Adipocyte (in vitro differentiated cells): ENCODE measurements around the gene PROC.
A peak's percentile ranks its signal among the peaks of the same experiment; 100 is the strongest.

Source experiments
- DNase-seq: peaks from one replicate; pipeline ENCODE4 v3.0.0-alpha.2; 2015; ENCODE audit warnings: low read depth
- H3K27me3 ChIP-seq: replicated peaks from 2 replicates; pipeline ENCODE4 v1.7.0; 2013; ENCODE audit warnings: mild to moderate bottlenecking, low read length, moderate library complexity; ENCODE audit not compliant: control insufficient read depth, insufficient read depth
- H3K36me3 ChIP-seq: 2 replicates; pipeline ENCODE4 v1.7.0; 2013; ENCODE audit warnings: low read length, mild to moderate bottlenecking, moderate library complexity; ENCODE audit not compliant: control insufficient read depth, insufficient read depth, severe bottlenecking
- H3K4me1 ChIP-seq: 2 replicates; pipeline ENCODE4 v1.7.0; 2013; ENCODE audit warnings: mild to moderate bottlenecking, low read length, moderate library complexity; ENCODE audit not compliant: control insufficient read depth, insufficient read depth
- H3K4me3 ChIP-seq: 2 replicates; pipeline ENCODE4 v1.7.0; 2013; ENCODE audit warnings: mild to moderate bottlenecking, low read length, moderate library complexity
- H3K9ac ChIP-seq: 2 replicates; pipeline ENCODE4 v1.7.0; 2013; ENCODE audit warnings: mild to moderate bottlenecking, low read length, moderate library complexity
- H3K9me3 ChIP-seq: 2 replicates; pipeline ENCODE4 v1.7.0; 2013; ENCODE audit warnings: mild to moderate bottlenecking, low read length, moderate library complexity; ENCODE audit not compliant: control insufficient read depth

Gene PROC

GRCh38 chr2:127416506-127417001 lies 1.7 kb upstream of the PROC start:
- Histone ChIP-seq H3K9ac (no peak overlapping the region), H3K27me3 (peaks cover 14% of the 10 kb centered on the region), H3K4me3 (no peak overlapping the region), H3K4me1 (peaks cover 42% of the 10 kb centered on the region), H3K36me3 (no peaks in the 10 kb centered on the region), H3K9me3 (no peaks in the 10 kb centered on the region)
- DNase-seq = peak; percentile 9

GRCh38 chr2:127417406-127417805 lies 821 bp upstream of the PROC start:
- no peak overlapping the region for H3K9ac ChIP-seq
- DNase-seq = no peak
- peaks cover 22% of the 10 kb centered on the region for H3K27me3 ChIP-seq
- H3K36me3 ChIP-seq = no peaks in the 10 kb centered on the region
- no peak overlapping the region for H3K4me3 ChIP-seq
- H3K4me1 ChIP-seq = peaks cover 33% of the 10 kb centered on the region
- H3K9me3 ChIP-seq = no peaks in the 10 kb centered on the region

DNA sequence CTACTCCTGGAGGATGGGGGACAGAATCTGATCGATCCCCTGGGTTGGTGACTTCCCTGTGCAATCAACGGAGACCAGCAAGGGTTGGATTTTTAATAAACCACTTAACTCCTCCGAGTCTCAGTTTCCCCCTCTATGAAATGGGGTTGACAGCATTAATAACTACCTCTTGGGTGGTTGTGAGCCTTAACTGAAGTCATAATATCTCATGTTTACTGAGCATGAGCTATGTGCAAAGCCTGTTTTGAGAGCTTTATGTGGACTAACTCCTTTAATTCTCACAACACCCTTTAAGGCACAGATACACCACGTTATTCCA lies 844 bp downstream of the PROC start:
- no peak overlapping the region for H3K4me3 ChIP-seq
- H3K4me1 ChIP-seq = peaks cover 28% of the 10 kb centered on the region
- H3K9me3 ChIP-seq = no peaks in the 10 kb centered on the region
- H3K9ac ChIP-seq = no peak overlapping the region
- DNase-seq = no peak
- H3K27me3 ChIP-seq = peaks cover 23% of the 10 kb centered on the region
- no peaks in the 10 kb centered on the region for H3K36me3 ChIP-seq

DNA sequence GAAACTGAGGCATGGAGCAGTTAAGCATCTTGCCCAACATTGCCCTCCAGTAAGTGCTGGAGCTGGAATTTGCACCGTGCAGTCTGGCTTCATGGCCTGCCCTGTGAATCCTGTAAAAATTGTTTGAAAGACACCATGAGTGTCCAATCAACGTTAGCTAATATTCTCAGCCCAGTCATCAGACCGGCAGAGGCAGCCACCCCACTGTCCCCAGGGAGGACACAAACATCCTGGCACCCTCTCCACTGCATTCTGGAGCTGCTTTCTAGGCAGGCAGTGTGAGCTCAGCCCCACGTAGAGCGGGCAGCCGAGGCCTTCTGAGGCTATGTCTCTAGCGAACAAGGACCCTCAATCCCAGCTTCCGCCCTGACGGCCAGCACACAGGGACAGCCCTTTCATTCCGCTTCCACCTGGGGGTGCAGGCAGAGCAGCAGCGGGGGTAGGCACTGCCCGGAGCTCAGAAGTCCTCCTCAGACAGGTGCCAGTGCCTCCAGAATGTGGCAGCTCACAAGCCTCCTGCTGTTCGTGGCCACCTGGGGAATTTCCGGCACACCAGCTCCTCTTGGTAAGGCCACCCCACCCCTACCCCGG lies 1.3 kb downstream of the PROC start:
- Histone ChIP-seq H3K9ac (no peak overlapping the region), H3K4me3 (no peak overlapping the region), H3K4me1 (peaks cover 26% of the 10 kb centered on the region), H3K36me3 (no peaks in the 10 kb centered on the region), H3K9me3 (no peaks in the 10 kb centered on the region), H3K27me3 (peaks cover 23% of the 10 kb centered on the region)
- no peak for DNase-seq

- DNase-seq = no peak
- no peak overlapping the region for H3K9ac ChIP-seq
- H3K27me3 ChIP-seq = peaks cover 23% of the 10 kb centered on the region
- H3K4me1 ChIP-seq = peaks cover 20% of the 10 kb centered on the region
- no peaks in the 10 kb centered on the region for H3K9me3 ChIP-seq
- H3K4me3 ChIP-seq = no peak overlapping the region
- no peaks in the 10 kb centered on the region for H3K36me3 ChIP-seq
These were observed 2.0 kb downstream of the PROC start for GRCh38 chr2:127420039-127420864.

GRCh38 chr2:127421116-127421800 lies 3.0 kb downstream of the PROC start:
- no peak for DNase-seq
- H3K9me3 ChIP-seq = no peaks in the 10 kb centered on the region
- H3K4me1 ChIP-seq = peaks cover 12% of the 10 kb centered on the region
- H3K9ac ChIP-seq = no peak overlapping the region
- no peak overlapping the region for H3K4me3 ChIP-seq
- H3K36me3 ChIP-seq = no peaks in the 10 kb centered on the region
- H3K27me3 ChIP-seq = peaks cover 23% of the 10 kb centered on the region

DNA sequence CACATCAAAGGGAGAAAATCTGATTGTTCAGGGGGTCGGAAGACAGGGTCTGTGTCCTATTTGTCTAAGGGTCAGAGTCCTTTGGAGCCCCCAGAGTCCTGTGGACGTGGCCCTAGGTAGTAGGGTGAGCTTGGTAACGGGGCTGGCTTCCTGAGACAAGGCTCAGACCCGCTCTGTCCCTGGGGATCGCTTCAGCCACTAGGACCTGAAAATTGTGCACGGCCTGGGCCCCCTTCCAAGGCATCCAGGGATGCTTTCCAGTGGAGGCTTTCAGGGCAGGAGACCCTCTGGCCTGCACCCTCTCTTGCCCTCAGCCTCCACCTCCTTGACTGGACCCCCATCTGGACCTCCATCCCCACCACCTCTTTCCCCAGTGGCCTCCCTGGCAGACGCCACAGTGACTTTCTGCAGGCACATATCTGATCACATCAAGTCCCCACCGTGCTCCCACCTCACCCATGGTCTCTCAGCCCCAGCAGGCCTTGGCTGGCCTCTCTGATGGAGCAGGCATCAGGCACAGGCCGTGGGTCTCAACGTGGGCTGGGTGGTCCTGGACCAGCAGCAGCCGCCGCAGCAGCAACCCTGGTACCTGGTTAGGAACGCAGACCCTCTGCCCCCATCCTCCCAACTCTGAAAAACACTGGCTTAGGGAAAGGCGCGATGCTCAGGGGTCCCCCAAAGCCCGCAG lies 3.8 kb downstream of the PROC start:
- H3K9ac ChIP-seq = no peak overlapping the region
- H3K4me1 ChIP-seq = peaks cover 9% of the 10 kb centered on the region
- peaks cover 19% of the 10 kb centered on the region for H3K27me3 ChIP-seq
- no peaks in the 10 kb centered on the region for H3K9me3 ChIP-seq
- no peaks in the 10 kb centered on the region for H3K36me3 ChIP-seq
- H3K4me3 ChIP-seq = no peak overlapping the region
- no peak for DNase-seq

DNA sequence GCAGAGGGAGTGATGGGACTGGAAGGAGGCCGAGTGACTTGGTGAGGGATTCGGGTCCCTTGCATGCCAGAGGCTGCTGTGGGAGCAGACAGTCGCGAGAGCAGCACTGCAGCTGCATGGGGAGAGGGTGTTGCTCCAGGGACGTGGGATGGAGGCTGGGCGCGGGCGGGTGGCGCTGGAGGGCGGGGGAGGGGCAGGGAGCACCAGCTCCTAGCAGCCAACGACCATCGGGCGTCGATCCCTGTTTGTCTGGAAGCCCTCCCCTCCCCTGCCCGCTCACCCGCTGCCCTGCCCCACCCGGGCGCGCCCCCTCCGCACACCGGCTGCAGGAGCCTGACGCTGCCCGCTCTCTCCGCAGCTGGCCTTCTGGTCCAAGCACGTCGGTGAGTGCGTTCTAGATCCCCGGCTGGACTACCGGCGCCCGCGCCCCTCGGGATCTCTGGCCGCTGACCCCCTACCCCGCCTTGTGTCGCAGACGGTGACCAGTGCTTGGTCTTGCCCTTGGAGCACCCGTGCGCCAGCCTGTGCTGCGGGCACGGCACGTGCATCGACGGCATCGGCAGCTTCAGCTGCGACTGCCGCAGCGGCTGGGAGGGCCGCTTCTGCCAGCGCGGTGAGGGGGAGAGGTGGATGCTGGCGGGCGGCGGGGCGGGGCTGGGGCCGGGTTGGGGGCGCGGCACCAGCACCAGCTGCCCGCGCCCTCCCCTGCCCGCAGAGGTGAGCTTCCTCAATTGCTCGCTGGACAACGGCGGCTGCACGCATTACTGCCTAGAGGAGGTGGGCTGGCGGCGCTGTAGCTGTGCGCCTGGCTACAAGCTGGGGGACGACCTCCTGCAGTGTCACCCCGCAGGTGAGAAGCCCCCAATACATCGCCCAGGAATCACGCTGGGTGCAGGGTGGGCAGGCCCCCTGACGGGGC lies 4.6 kb downstream of the PROC start:
- H3K9me3 ChIP-seq = no peaks in the 10 kb centered on the region
- H3K27me3 ChIP-seq = peaks cover 16% of the 10 kb centered on the region
- H3K9ac ChIP-seq = no peak overlapping the region
- peaks cover 9% of the 10 kb centered on the region for H3K4me1 ChIP-seq
- peak overlapping the region; percentile 72 for H3K4me3 ChIP-seq
- no peaks in the 10 kb centered on the region for H3K36me3 ChIP-seq
- DNase-seq = peak; percentile 21

DNA sequence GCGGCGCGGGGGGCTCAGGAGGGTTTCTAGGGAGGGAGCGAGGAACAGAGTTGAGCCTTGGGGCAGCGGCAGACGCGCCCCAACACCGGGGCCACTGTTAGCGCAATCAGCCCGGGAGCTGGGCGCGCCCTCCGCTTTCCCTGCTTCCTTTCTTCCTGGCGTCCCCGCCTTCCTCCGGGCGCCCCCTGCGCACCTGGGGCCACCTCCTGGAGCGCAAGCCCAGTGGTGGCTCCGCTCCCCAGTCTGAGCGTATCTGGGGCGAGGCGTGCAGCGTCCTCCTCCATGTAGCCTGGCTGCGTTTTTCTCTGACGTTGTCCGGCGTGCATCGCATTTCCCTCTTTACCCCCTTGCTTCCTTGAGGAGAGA lies 5.2 kb downstream of the PROC start:
- Histone ChIP-seq H3K36me3 (no peaks in the 10 kb centered on the region), H3K27me3 (peaks cover 16% of the 10 kb centered on the region), H3K9ac (no peak overlapping the region), H3K4me1 (peaks cover 9% of the 10 kb centered on the region), H3K4me3 (peak overlapping the region; percentile 72), H3K9me3 (no peaks in the 10 kb centered on the region)
- DNase-seq = peak; percentile 33

DNA sequence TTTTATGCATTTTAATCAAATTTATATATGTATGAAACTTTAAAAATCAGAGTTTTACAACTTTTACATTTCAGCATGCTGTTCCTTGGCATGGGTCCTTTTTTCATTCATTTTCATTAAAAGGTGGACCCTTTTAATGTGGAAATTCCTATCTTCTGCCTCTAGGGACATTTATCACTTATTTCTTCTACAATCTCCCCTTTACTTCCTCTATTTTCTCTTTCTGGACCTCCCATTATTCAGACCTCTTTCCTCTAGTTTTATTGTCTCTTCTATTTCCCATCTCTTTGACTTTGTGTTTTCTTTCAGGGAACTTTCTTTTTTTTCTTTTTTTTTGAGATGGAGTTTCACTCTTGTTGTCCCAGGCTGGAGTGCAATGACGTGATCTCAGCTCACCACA lies 5.7 kb downstream of the PROC start:
- Histone ChIP-seq H3K36me3 (no peaks in the 10 kb centered on the region), H3K9me3 (no peaks in the 10 kb centered on the region), H3K9ac (no peak overlapping the region), H3K27me3 (peaks cover 16% of the 10 kb centered on the region), H3K4me1 (peaks cover 9% of the 10 kb centered on the region), H3K4me3 (peak overlapping the region; percentile 72)
- no peak for DNase-seq
